Stimulated activated CD4-positive, alpha-beta T cell treated with anti-CD3 and anti-CD28 coated beads, Interleukin-15, amount 100 ng/mL, for 48 hours (primary cell): Measurements from ENCODE around the gene MAP3K10.
A peak's percentile ranks its signal among the peaks of the same experiment; 100 is the strongest.
"Not testable (repeated sequence)": the region's sequence is repeated elsewhere in the genome, so short reads cannot be mapped to it uniquely, and the experiment has no call there.

Source experiments
- DNase-seq, 2 donors: peaks; one replicate each; pipeline ENCODE4 v3.0.0-alpha.2; 2020; ENCODE audit warnings: low read depth in 2 of 2

The MAP3K10 gene

DNA sequence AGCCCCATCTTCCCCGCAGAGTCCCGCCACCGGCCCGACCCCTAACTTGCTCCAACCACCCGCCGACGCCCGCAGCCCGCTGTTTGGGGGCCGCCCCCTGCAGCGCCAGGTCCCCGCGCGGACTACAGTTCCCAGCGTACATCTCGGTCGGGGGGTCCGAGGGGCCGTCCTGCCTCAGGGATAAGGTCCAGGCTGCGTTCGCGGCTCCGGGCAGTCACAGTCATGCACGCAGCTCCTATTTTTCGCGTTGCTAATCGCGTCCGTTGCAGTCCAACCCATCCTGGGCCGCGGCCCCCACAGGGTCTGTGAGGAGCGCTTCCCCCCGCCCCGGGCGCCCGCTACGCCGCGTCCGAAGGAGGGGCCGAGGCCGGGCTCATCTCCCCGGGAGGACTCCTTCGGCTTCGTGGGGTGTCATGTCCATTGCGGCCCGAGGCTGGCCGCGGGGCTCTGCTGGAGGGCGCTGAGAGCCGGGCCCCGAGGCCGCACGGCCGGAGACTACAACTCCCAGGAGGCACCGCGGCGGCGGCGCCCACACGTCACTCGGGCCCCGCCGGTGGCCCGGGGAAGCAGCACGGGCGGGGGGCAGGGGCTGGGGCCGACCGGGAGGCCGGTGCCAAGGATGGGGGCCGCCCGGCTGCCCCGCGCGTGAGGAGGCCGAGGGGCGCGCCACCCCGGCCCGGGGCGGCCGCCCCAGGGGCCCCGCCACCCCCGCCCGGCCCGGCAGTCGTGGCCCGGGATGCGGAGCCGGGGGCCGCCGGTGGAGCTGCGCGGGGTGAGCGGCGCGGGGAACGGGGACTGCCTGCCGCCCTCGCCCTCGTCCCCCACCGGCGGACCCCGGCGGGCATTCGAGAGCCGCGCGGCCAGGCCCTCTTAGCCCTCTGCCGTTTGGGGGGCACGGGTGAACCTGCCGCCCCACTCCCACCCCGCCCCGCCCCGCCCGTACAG is at the start of gene MAP3K10:
MAP3K10 (plus strand) TSS at position 536 of the 945 bp plus-strand sequence. CDS start 606 bp downstream, outside the sequence.
- DNase-seq = peak; percentile 59 to 69

DNA sequence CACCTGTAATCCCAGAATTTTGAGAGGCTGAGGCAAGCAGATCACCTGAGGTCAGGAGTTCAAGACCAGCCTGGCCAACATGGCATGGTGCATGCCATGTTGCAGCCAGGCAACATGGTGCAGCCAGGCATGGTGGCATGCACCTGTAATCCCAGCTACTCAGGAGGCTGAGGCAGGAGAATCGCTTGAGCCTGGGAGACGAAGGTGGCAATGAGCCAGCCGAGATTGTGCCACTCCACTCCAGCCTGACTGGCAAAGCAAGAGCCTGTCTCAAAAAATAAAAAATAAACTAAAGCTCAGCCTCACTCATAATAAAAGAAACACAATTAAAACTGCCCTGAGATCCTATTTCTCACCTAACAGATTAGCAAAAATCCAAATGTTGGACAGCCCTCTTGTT is 49.7 kb upstream of the MAP3K10 start:
- no peak for DNase-seq

DNA sequence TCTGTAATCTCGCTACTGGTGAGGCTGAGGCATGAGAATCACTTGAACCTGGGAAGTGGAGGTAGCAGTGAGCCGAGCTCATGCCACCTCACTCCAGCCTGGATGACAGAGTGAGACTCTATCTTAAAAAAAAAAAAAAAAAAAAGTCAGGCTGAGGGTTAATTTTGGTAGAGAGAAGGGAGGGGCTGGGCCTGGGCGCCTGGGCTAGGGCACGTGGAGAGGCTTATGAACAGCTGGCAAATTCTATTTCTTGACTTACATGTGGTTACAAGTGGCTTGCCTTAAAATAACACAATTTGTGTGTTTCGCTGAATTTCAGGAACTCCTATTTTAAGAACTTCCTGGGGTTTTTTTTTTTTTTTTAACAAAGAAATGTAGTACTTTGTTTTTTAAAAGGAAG is 47.6 kb upstream of the MAP3K10 start:
- no peak for DNase-seq

DNA sequence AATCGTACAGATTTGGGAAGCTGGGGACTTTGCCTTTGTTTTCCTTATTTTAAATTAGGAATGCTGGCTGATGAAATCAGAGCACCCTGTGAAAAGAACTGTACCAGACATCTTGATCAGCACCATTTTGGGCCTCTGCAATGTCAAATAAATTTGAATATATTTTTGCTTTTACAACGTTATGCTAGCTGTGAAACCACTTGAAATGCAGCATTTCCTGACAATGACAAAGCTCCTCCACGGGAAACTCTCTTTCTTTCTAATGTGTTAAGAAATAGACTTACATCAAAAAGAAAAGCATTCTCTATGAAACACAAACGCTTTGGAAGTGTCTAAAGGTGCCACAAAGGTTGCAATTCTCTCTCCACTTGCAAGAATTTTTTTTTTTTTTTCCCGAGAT is 47.1 kb upstream of the MAP3K10 start:
- no peak for DNase-seq

DNA sequence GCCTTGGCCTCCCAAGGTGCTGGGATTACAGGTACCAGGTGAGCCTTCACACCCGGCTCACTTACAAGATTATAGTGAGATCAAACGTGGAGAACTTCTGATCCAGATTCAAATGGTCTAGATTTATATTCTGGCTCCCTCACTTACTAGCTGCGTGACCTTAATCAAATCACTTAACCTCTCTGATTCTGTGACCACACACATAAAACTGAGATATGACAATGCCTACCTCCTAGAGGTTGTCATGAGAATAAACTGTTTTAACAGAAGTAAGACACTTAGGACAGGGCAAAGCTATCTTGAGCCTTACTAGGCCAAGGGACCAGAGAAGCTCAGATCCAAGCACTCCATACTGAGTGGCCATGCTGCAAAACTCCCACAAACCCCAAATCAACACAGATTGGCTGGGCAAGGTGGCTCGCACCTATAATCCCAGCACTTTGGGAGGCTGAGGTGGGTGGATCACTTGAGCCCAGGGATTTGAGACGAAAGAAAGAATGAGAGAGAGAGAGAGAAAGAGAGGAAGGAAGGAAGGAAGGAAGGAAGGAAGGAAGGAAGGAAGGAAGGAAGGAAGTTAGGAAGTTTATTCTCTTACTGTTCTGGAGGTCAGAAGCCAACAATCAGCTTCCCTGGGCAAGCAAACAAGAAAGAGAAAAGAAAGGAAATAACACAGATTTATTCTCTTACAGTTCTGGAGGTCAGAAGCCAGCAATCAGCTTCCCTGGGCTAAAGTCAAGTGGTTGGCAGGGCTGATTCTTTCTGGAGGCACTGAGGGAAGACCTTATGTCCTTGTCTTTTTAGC is 46.1 kb upstream of the MAP3K10 start:
- DNase-seq = no peak

DNA sequence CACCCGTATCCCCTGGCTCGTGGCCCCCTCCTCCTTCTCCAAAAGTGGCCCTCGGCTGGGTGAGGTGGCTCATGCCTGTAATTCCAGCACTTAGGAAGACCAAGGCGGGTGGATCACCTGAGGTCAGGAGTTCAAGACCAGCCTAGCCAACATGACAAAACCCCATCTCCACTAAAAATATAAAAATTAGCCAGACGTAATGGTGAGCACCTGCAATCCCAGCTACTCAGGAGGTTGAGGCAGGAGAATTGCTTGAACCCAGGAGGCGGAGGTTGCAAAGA is 45.5 kb upstream of the MAP3K10 start:
- DNase-seq = not testable (repeated sequence)

DNA sequence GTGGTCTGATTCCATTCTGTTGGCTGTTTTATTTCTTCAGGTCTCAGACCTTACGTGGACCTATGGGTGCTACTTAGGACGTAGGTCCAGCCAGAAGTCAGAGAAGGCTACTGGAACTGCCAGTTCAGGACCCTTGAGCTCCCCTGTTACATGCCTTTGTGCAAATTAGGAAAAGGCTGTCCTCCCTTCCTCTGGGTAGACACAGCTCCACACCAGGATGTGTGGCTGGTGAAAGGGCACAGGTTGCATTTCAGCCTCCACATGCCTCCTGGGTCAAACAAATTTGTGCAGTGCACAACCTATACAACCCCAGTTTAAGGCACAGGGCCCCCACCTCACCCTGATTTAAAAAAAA is 43.9 kb upstream of the MAP3K10 start:
- DNase-seq = no peak

DNA sequence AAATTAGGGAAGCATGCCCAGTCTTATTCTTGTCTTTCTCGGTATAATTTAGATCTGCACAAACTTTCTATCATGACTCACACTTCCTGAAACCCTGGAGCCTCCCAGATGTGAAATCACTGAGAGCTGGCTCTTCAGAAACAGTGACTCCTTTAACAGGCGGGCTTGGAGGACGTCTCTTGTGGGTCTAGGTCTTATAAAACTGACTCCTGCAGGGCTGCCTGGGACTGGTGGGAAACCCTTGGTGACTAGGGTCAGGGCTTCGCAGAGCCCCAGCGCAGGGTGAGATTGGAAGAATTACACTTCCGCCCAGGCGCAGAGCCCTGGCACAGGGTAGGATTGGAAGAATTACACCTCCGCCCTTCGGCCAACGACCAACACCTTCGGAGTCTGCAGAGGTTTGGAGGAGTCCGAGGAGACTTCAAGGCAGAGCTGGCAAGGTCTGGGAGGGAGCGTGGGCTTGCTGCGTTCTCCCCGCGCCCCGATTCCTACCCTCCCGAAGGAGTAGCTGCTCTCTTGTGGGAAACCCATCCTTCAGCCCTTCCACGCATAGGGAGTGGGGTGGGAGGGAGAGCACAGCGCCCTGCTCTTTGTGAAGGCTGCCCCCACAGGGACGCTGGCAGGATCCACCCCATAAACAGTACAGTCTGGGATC is 43.4 kb upstream of the MAP3K10 start:
- no peak for DNase-seq

DNA sequence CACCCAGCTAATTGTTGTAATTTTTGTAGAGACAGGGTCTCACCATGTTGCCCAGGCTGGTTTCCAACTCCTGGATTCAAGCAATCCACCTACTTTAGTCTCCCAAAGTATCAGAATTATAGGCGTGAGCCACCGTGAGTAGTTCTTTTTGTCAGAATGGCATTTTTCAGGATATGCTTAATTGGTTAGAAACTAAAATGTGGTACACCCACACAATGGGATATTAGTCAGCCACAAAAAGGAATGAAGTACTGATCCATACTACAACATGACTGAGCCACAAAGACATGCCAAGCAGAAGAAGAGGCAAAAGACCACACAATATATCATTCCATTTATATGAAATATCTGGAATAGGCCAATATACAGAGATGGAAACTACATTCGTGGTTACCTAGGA is 41.7 kb upstream of the MAP3K10 start:
- DNase-seq = no peak

DNA sequence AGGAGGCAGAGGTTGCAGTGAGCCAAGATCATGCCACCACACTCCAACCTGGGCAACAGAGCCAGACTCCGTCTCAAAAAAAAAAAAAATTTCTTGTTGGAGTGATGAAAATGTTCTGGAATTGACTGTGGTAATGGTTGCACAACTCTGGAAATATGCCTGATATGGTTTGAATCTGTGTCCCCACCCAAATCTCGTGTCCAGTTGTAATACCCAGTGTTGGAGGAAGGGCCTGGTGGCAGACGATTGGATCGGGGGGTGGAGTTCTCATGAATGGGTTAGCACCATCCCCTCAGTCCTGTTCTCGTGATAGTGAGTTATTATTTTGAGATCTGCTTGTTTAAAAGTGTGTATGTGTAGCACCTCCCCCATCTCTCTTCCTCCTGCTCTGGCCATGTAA is 41.1 kb upstream of the MAP3K10 start:
- no peak for DNase-seq

DNA sequence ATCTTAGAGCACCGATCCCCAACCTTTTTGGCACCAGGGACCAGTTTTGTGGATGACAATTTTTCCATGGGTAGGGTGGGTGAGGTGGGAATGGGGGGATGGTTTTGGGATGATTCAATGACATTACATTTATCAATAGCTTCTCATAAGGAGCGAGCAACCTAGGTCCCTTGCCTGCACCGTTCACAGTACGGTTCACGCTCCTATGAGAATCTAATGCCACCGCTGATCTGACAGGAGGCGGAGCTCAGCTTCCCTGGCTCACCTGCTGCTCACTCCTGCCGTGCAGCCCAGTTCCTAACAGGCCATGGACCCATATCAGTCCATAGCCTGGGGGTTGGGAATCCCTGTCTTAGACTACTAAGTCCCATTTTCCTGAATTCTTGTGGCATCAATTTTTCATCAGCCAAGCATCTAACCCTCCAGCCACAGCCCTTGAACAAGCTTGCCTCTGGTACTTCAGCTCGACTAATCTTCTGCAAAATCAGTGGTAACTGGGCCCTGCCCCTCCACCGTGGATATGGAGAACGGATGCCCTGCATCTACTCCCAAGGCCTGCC is 37.0 kb upstream of the MAP3K10 start:
- no peak for DNase-seq

DNA sequence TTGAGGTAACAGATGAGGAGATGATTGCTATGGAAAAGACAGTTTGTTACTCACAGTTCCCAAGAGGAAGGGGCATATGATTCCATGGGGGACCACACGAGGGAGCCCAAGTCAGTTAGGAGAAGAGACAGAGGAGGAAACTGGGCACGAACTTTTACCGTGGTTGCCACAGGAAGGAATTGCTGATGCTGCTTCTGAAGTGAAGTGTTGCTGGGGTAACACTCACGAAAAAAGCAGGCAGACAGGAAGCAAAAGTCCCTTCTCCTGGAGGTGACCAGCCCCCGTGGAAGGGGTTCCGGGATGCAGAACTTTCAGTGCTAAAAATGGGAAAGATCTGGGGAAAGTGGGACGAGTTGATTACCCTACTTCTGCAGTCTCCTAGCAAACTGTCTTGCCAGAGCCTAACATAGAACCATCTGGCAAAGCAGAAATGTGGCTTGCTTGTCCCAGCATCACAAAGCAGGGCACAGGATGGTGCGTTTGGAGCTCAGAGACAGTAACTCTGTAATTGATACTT is 35.4 kb upstream of the MAP3K10 start:
- no peak for DNase-seq

DNA sequence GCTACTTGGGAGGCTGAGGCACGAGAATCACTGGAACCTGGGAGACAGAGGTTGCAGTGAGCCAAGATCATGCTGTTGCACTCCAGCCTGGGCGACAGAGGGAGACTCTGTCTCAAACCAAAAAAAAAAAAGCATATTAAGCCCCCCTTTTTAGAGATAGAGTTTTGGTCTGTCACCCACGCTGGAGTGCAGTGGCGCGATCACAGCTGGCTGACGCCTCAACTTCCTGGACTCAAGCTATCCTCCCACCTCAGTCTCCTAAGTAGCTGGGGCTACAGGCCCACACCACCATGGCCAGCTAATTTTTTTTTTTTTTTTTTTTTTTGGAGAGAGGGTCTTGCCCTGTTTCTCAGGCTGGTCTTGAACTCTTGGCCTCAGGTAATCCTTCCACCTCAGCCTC is 34.2 kb upstream of the MAP3K10 start:
- DNase-seq = no peak

DNA sequence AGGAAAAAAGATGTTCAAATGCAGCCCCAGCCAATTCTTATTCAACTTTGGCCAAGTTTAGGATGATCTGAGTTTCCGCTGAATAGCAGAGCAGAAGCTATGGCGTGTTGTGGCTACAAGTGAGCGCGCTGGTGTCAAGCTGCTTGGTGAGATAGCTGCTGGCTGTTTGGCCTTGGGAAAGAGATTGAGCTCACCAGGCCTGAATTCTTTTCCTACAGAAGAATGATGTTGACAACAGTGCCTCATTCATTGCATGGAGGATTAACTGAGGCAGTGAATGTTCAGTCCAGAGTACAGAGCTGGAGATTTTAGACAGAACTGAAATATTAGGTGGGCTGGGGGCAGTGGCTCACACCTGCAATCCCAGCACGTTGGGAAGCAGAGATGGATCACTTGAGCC is 31.5 kb upstream of the MAP3K10 start:
- DNase-seq = no peak

DNA sequence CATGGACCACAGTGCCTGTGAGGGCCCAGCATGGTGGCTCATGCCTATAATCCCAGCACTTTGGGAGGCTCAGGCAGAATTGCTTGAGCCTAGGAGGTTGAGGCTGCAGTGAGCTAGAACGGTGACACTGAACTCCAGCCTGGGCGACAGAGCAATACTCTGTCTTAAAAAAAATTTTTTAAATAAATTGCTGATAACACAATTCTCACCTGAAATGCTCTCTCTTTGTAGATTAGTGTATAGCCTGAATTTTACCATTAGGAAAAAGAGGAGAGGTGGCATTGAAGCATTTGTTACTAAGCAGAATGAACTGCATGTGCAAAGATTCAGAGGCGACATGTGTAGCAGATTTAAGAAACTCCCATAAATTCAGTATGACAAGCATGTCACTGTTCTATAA is 29.1 kb upstream of the MAP3K10 start:
- DNase-seq = no peak

DNA sequence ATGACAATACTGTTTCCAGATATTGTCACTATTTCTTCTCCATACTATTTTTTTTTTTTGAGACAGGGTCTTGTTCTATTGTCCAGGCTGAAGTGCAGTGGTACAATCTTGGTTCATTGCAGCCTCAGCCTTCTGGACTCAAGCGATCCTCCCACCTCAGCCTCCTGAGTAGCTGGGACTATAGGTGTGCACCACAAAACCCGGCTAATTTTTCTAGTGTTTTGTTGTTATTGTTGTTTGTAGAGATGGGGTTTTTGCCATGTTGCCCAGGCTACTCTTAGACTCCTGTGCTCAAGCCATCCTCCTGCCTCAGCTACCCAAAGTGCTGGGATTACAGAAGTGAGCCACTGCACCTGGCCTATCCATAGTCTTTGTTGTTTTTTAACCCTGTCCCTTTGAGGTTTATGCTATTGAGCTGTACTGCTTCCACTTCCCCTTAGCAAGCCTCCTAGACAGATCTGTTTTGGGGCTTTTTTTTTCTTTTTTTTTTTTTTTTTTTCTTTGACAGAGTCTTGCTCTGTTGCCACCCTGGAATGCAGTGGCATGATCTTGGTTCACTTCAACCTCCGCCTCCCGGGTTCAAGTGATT is 27.6 kb upstream of the MAP3K10 start:
- DNase-seq = no peak

DNA sequence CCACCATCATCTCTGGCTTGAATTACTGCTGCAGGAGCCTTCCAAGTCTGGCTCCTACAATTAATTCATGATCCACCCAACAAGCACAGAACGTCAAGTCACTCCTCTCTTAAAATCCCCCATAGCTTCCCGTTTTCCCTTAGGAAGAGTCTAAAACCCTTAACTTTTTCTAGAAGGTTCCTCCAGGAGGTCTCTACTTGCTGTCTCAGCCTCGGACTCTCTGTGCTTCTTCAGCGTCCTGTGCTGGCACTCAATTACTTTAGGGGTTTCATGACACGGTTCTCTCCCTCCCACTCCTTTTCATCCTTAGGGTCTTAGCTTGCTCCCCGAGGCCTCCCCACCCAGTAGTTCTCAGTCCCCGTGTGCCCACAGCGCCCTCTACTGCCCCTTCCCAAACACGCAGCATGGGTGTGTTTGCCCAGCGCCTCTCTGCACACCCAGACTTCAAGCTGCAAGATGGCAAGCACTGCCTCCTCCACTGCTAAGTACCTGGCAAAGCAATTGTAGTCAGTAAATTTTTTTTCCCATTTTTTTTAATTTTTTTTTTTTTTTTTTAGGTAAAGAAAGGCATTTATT is 25.8 kb upstream of the MAP3K10 start:
- peak in 1 of 2 donors; percentile 51 for DNase-seq

DNA sequence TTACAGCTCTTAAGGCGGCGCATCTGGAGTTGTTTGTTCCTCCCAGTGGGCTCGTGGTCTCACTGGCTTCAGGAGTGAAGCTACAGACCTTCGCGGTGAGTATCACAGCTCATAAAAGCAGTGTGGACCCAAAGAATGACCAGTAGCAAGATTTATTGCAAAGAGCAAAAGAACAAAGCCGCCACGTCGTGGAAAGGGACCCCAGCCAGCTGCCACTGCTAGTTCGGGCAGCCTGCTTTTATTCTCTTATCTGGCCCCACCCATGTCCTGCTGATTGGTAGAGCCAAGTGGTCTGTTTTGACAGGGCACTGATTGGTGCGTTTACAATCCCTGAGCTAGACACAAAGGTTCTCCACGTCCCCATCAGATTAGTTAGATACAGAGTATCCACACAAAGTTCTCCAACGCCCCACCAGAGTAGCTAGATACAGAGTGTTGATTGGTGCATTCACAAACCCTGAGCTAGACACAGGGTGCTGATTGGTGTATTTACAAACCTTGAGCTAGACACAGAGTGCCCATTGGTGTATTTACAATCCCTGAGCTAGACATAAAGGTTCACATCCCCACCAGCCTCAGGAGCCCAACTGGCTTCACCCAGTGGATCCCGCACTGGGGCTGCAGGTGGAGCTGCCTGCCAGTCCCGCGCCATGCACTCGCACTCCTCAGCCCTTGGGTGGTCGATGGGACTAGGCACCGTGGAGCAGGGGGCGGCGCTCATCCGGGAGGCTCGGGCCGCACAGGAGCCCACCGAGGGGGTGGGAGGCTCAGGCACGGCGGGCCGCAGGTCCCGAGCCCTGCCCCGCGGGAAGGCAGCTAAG is 21.5 kb upstream of the MAP3K10 start:
- not testable (repeated sequence) for DNase-seq

DNA sequence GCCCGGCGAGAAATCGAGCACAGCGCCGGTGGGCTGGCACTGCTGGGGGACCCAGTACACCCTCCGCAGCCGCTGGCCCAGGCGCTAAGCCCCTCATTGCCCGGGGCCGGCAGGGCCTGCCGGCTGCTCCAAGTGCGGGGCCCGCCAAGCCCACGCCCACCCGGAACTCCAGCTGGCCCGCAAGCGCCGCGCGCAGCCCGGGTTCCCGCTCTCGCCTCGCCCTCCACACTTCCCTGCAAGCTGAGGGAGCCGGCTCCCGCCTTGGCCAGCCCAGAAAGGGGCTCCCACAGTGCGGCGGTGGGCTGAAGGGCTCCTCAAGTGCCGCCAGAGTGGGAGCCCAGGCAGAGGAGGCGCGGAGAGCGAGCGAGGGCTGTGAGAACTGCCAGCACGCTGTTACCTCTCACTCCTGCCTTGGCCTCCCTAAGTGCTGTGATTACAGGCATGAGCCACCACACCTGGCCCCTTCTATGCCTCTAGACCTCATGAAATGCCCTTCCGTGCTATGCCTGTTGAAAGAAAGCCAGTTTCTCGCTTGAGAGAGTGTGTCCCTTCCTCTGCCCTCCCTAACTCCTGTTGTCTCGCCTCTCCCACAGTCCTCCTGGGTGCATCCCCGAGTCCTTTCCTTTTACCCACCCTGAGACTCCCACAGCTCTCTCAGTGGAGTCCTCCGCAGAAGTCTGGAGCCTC is 20.8 kb upstream of the MAP3K10 start:
- not testable (repeated sequence) for DNase-seq

DNA sequence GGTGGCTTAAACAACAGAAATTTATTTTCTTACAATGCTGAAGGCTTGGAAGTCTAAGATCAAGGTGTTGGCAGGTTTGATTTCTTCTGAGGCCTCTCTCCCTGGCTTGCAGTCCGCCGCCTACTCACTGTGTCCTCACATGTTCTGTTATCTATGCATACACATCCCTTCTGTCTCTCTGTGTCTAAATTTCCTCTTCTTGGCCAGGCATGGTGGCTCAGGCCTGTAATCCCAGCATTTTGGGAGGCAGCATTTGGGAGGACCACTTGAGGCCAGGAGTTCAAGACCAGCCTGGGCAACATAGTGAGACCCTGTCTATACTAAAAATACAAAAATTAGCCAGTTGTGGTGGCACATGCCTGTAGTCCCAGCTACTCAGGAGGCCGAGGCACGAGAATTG is 19.9 kb upstream of the MAP3K10 start:
- DNase-seq = not testable (repeated sequence)
